NCI-H510A (cell line): ENCODE results near the gene TBC1D17.
A peak's percentile ranks its signal among the peaks of the same experiment; 100 is the strongest.

ENCODE experiments used
- DNase-seq: peaks from one replicate; lab custom pipeline; 2025; lab: John Stamatoyannopoulos, UW

TBC1D17 gene

GRCh38 chr19:49877020-49877878 lies at the start of gene TBC1D17, which contains the start of gene AKT1S1:
TSS of gene TBC1D17 (plus strand) at chr19:49877702. CDS start at chr19:49877724, 22 bp downstream.
TSS of gene AKT1S1 (minus strand) at chr19:49877355. CDS start at chr19:49873295, 4,060 bp downstream.
- peak; percentile 100 for DNase-seq

GRCh38 chr19:49829200-49829599 lies 48.3 kb upstream of the TBC1D17 start:
- DNase-seq = no peak

GRCh38 chr19:49829721-49830120 lies 47.8 kb upstream of the TBC1D17 start:
- DNase-seq = no peak

- DNase-seq = no peak
These were observed 46.7 kb upstream of the TBC1D17 start for GRCh38 chr19:49830766-49831165.

GRCh38 chr19:49831592-49831991 lies 45.9 kb upstream of the TBC1D17 start:
- no peak for DNase-seq

DNA sequence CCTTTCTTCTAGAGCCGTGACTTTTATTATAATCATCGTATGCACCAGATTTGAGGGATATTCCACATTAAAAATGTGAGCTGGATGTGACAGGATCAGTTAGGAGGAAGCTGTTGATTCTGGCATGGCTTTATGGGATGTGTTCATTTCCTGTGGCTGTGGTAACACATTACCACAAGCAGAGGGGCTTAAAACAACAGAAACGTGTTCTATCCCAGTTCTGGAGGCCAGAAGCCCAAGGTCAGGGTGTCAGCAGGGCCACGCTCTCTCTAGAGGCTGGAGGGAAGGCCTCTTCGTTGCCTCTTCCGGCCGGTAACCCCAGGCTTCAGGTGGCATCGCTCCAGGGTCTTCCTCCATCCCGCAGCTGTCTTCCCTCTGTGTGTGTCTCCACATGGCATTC lies 44.9 kb upstream of the TBC1D17 start:
- DNase-seq = no peak

- no peak for DNase-seq
These were observed 43.9 kb upstream of the TBC1D17 start for GRCh38 chr19:49833599-49833998.

DNA sequence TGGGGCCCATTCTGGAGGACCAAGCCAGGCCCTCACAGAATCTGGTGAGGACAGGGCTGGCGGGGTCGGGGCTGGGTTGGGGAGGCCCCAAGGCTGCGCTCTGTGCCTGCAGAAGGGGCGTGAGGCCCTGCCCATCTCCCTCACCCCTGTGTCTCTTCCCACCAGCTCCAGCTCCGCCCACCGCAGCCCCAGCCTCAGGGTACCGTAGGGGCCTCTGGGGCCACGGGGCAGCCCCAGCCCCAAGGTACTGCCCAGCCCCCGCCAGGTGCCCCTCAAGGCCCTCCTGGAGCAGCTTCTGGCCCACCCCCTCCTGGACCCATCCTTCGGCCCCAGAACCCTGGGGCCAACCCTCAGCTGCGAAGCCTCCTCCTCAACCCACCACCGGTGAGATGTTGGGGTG lies 41.9 kb upstream of the TBC1D17 start:
- DNase-seq = no peak

GRCh38 chr19:49836176-49837008 lies 41.1 kb upstream of the TBC1D17 start:
- no peak for DNase-seq

- DNase-seq = no peak
These were observed 40.5 kb upstream of the TBC1D17 start for GRCh38 chr19:49837009-49837310.

DNA sequence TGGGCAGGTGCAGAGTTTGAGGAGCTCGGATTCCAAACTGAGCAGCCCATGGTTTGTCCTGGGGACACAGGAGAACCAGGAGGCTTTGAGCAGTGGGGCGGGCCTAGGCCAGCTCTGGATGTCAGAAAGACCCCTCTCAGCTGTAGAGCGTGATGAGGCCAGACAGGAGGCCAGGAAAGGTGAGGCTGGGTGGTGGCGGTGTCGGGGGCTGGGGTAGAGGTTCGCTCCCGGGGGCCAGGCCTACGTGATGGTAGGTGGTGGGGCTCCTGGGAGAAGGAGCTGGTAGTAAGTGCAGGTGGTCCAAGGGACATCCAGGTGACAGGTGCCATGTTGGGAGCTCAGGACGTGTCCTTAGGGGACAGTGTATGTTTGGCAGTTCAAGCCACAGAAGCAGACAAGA lies 40.1 kb upstream of the TBC1D17 start:
- DNase-seq = no peak

DNA sequence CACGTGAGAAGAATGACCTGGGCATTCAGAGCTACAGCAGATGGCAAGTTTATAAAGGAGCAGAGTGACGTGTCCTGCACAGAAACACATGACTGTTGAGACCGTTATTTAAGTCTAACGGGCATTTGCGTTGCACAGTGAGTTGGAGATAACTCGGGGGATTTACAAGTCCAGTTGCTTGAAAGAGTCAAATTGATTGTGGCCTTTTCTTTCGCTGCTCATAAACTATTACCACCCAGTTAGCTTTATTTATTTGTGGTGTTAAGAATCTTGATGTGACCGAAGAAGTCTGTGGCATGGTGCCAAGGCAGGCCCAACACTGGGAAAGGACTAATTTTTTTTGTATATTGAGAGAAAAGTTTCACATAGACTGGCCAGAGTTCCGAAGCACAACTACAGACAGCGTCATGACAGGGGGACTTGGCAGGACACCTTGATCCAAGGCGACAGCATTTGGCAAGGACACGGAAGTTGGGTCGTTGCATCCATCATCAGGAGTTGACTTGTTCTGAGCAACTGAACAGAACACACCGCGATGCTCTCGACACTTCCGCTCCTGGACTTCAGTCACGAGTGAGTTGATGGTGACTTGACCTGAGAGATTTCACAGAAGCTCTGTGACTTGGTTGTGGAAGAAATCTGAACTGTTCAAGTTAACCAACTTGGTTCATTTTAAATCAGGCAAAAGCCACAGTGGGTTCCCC lies 38.5 kb upstream of the TBC1D17 start:
- no peak for DNase-seq

- no peak for DNase-seq
These were observed 37.8 kb upstream of the TBC1D17 start for GRCh38 chr19:49839713-49840112.

DNA sequence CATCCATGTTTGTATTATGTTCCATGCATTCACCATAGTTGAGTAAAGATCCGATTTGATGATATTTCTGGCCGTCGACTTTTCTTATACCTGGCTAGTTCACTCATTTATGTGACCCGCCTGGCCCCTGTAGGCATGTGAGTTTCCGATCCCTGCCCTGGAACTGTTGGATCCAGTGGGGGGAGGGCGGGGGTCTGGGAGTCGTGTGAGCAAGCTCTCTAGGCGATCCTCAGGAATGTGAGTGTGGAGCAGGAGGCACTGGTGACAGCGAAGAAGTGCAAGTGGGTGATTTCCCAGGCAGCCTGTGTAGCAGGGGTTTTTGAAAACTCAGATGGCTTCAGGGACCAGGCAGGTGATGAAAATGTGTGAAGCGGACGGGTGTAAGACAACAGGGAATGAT lies 37.2 kb upstream of the TBC1D17 start:
- no peak for DNase-seq

GRCh38 chr19:49840736-49841249 lies 36.7 kb upstream of the TBC1D17 start:
- DNase-seq = no peak

DNA sequence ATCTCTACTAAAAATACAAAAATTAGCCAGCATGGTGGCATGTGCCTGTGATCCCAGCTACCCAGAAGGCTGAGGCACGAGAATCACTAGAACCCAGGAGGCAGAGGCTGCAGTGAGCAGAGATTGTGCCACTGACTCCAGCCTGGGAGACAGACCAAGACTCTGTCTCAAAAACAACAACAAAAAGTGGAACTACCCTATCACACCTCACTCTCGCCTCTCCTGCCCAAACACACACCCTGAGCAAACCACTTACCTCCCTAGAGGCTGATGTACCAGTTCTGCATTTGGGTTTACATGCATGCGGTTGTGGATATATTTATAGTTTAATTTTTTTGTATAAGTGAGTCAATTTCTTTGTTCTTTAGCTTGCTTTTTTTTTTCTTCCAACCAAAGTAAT lies 34.2 kb upstream of the TBC1D17 start:
- DNase-seq = no peak

GRCh38 chr19:49844138-49845095 lies 33.1 kb upstream of the TBC1D17 start:
- no peak for DNase-seq

DNA sequence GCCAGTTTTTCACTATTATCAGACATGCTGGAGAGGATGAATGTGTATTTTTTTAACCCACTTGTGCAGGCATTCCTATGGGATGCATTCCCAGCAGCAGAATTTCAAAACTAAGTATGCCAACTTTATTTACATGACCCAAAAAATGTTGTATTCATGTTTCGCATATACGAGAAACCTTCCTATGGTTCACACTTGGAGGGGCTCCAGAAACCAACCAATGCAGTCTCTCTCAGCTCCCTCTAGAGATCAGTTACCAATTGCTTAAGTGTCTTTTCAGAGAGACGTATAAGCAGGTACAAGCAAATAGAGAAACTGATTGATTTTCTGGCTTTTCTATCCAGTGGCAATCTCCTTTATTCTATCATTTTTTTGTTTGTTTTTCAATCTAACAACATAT lies 32.1 kb upstream of the TBC1D17 start:
- DNase-seq = no peak

DNA sequence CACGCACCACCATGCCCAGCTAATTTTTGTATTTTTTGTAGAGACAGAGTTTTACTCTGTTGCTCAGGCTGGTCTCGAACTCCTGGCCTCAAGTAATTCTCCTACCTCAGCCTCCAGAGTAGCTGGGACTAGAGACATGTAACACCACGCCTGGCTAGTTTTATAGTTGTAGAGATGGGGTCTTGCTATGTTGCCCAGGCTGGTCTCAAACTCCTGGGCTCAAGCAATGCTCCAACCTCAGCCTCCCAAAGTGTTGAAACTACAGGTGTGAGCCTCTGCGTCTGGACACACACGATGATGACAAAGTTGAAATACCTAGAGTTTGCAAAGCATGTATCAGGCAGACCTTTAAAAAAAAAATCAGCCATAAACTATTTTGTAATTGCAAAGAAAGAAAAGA lies 31.1 kb upstream of the TBC1D17 start:
- no peak for DNase-seq

DNA sequence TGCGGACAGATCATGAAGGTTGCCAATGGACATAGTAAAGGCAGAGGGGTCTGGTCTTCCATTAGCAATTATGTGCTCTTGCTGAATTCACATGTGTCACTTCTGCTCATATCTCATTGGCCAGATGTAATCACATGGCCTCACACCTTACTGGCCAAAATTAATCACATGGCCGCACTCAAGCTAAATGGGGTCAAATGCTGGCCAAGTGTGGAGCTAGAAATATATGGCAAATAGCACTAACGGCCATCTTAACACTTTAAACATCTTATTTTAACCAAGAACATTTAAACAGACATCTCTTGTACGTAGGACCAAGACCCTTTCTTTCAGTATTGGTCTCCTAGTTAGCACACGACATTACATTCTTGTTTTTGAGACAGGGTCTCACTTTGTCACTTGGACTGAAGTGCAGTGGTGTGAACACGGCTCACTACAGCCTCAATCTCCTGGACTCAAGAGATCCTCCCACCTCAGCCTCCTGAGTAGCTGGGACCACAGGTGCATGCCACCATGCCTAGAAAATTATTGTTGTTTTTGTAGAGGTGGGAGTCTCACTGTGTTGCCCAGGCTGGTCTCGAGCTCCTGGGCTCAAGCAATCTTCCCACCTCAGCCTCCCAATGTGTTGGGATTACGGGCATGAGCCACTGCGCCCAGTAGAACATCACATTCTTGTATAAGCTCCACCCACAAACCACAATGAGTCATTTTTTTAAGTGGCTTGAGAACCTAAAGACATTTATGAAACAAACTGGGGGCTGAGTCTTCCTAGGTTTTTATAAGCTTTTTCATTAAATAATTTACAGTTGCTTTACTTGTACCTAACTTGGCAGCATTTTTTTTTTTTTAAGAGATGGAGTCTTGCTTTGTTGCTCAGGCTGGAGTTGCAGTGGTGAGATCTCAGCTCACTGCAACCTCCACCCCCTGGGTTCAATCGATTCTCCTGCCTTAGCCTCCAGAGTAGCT lies 29.5 kb upstream of the TBC1D17 start:
- DNase-seq = no peak
